A673 (cell line): Measurements from ENCODE around the gene MTTP. TPM values are rescaled to one million over a fixed set of nuclear protein-coding genes. Genes with fewer than 3 reads are reported as not detected.
A peak's percentile ranks its signal among the peaks of the same experiment; 100 is the strongest.

Experiments
- BruUV-seq: library from RNA; stranded (reverse); fragments of 400-500 nt; replicated peaks from 2 replicates; lab custom pipeline; 2021; lab: Mats Ljungman, UMichigan
- CTCF ChIA-PET: fragments of 300-600 bp; sonication (Branson Sonifier 250); formaldehyde crosslinking; loops from one replicate; lab custom pipeline; 2022; ENCODE audit warnings: antibody characterized with exemption; lab: Charles Lee
- POLR2A ChIA-PET: fragments of 300-600 bp; sonication (Branson Sonifier 250); formaldehyde crosslinking; loops from one replicate; lab custom pipeline; 2022; ENCODE audit warnings: antibody characterized with exemption; ENCODE audit not compliant: low non-redundant PET; lab: Charles Lee
- DNase-seq: peaks from one replicate; pipeline ENCODE4 v3.0.0-alpha.2; 2015; ENCODE audit warnings: low spot score
- H3K27ac ChIP-seq: fragments of 200-600 bp; sonication (generic); 2 replicates; pipeline ENCODE4 v1.5.1; 2016; ENCODE audit warnings: mixed run types, low read depth, mild to moderate bottlenecking, mixed read lengths, antibody characterized with exemption, low read length; ENCODE audit not compliant: poor library complexity, severe bottlenecking
- H3K27me3 ChIP-seq: fragments of 200-600 bp; sonication (generic); replicated peaks from 2 replicates; pipeline ENCODE4 v1.6.1; 2017; ENCODE audit warnings: mixed run types, low read depth, mild to moderate bottlenecking, mixed read lengths, antibody characterized with exemption, low read length; ENCODE audit not compliant: insufficient read depth, poor library complexity
- H3K36me3 ChIP-seq: fragments of 200-600 bp; sonication (generic); 2 replicates; pipeline ENCODE4 v1.6.1; 2016; ENCODE audit warnings: mixed run types, mild to moderate bottlenecking, mixed read lengths, antibody characterized with exemption, low read length; ENCODE audit not compliant: insufficient read depth, poor library complexity, severe bottlenecking
- H3K4me1 ChIP-seq: fragments of 200-600 bp; sonication (generic); 2 replicates; pipeline ENCODE4 v1.6.1; 2017; ENCODE audit warnings: mixed run types, mild to moderate bottlenecking, mixed read lengths, antibody characterized with exemption, low read length; ENCODE audit not compliant: insufficient read depth, poor library complexity, severe bottlenecking
- H3K4me3 ChIP-seq: fragments of 200-600 bp; sonication (generic); 2 replicates; pipeline ENCODE4 v1.5.1; 2016; ENCODE audit warnings: low read depth, mixed run types, mild to moderate bottlenecking, mixed read lengths, low read length; ENCODE audit not compliant: poor library complexity, severe bottlenecking
- H3K9me3 ChIP-seq: fragments of 200-600 bp; sonication (generic); 2 replicates; pipeline ENCODE4 v1.6.1; 2016; ENCODE audit warnings: mixed run types, low read depth, mild to moderate bottlenecking, mixed read lengths, antibody characterized with exemption, low read length; ENCODE audit not compliant: poor library complexity, severe bottlenecking
- EZH2 ChIP-seq: fragments of 200-600 bp; sonication (generic); IDR thresholded peaks from 2 replicates; pipeline ENCODE4 v1.6.1; 2017; ENCODE audit warnings: borderline replicate concordance, low read depth, mild to moderate bottlenecking, mixed read lengths, antibody characterized with exemption, low read length; ENCODE audit not compliant: poor library complexity, severe bottlenecking
- intact Hi-C: fragments of 100-400 bp; cut with micrococcal nuclease; formaldehyde crosslinking; loops from one replicate; pipeline ENCODE4 v1.10.0; 2022; ENCODE audit not compliant: unreplicated experiment
- total RNA-seq: library from RNA; stranded (reverse); gene quantifications from 2 replicates; pipeline ENCODE4 v1.2.3, GENCODE V29; 2021
- TF ChIP-seq, protein P1 (sequence below): fragments of 300-800, 200-600 bp; sonication (generic); conservative IDR thresholded peaks from 2 replicates; pipeline ENCODE4 v1.5.1; 2017; ENCODE audit warnings: low read depth, mild to moderate bottlenecking, antibody characterized with exemption, low read length, moderate library complexity, mixed read lengths

Gene MTTP
- total RNA-seq, 1 experiment from 2014 or later, result not detected

DNA sequence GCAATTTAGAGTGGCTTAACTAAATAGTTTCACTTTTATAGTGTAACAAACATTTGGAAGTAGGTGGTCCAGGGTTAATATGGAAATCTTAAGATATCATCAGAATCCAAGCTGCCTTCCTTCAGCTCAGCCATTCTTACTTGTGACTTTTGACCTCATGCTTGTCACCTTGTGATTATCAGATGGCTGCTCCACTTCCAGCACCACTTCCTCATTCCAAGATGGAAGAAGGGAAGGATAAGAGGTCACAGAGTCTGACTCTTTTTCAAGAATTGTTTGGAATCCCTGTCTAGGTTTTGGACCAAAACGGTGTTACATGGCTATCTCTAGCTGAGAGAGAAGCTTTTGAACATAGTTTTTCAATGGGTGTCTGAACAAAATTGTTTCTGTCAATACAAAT is 39.9 kb downstream of the MTTP start:
- no peaks in the 10 kb centered on the region for H3K36me3 ChIP-seq
- no peak overlapping the region for H3K4me3 ChIP-seq
- no peak overlapping the region for H3K27ac ChIP-seq
- TF ChIP-seq, protein P1, sequence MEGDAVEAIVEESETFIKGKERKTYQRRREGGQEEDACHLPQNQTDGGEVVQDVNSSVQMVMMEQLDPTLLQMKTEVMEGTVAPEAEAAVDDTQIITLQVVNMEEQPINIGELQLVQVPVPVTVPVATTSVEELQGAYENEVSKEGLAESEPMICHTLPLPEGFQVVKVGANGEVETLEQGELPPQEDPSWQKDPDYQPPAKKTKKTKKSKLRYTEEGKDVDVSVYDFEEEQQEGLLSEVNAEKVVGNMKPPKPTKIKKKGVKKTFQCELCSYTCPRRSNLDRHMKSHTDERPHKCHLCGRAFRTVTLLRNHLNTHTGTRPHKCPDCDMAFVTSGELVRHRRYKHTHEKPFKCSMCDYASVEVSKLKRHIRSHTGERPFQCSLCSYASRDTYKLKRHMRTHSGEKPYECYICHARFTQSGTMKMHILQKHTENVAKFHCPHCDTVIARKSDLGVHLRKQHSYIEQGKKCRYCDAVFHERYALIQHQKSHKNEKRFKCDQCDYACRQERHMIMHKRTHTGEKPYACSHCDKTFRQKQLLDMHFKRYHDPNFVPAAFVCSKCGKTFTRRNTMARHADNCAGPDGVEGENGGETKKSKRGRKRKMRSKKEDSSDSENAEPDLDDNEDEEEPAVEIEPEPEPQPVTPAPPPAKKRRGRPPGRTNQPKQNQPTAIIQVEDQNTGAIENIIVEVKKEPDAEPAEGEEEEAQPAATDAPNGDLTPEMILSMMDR, result no peak
- TF ChIP-seq EZH2, result no peak
- DNase-seq, result no peak
- POLR2A ChIA-PET, result no interaction called here
- peaks cover 61% of the 10 kb centered on the region for H3K27me3 ChIP-seq
- no TSS peak for BruUV-seq
- H3K9me3 ChIP-seq, result no peaks in the 10 kb centered on the region
- no peaks in the 10 kb centered on the region for H3K4me1 ChIP-seq
- CTCF ChIA-PET, result no interaction called here
- intact Hi-C loops, result no loop called here

DNA sequence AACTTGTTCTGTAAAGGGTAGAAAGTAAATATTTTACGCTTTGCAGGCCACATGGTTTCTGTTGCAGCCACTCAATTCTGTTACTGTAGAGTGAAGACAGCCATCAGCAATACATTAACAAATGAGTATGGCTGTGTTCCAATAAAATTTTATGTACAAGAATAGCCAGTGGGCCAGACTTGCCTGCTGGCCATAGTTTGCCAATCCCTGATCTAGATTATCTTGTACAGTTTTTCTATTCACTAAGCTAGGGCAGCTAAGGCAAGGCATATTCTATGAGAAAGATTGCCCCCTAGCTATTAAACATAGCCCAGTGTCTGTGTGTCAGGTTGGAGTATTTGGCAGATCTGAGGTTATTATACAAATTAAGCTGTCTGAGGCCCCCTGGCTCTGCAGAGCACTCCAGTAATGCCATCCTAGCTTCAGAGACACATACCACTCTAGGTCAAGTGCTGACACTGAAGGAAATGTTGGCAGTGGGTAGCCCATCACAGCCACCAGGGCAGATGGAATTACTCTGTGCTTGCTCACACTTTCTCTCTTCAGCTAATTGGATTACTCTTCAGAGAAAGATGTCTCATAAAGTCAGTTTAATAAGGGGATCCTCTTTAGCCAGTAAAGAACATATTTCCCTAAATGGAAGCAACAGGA is 40.7 kb downstream of the MTTP start:
- CTCF ChIA-PET, result interaction anchor here (0.7 kb wide), 1 partner anchor 33 kb away, joined by 4 read pairs; no protein-coding TSS in a partner anchor
- no peak for TF ChIP-seq EZH2
- TF ChIP-seq, protein P1, result peak; percentile 27; the same call in 1 of the 2 replicates
- no TSS peak for BruUV-seq

DNA sequence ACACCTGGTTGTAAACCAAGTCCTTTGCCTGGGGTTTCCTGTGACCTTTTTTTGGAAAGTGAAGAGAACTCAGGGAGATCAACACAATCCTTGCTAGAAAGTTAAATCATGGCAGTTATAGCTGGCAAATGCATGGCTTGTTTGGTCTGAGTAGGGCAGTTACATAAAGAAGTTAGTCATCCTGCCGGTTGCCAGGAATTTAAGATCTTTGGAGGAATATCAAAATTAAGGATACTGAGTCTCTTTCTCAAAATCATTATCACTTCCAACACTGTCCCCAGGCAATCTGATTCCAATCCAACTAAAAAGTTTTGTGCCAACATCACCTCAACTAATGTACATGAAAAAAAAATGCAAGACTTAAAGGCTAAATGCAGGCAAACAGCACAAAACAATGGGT is 42.8 kb downstream of the MTTP start:
- intact Hi-C loops, result no loop called here
- DNase-seq, result no peak
- BruUV-seq, result no TSS peak
- no peak overlapping the region for H3K27ac ChIP-seq
- ChIA-PET POLR2A (no interaction called here), CTCF (no interaction called here)
- H3K4me3 ChIP-seq, result no peak overlapping the region
- no peaks in the 10 kb centered on the region for H3K9me3 ChIP-seq
- TF ChIP-seq EZH2, result no peak
- H3K4me1 ChIP-seq, result no peaks in the 10 kb centered on the region
- H3K27me3 ChIP-seq, result peaks cover 41% of the 10 kb centered on the region
- H3K36me3 ChIP-seq, result no peaks in the 10 kb centered on the region

More for the DNA sequence above, 40.7 kb downstream of the MTTP start:
- H3K4me3 ChIP-seq, result no peak overlapping the region
- H3K27me3 ChIP-seq, result peaks cover 61% of the 10 kb centered on the region
- no peak overlapping the region for H3K27ac ChIP-seq
- no peaks in the 10 kb centered on the region for H3K9me3 ChIP-seq
- H3K4me1 ChIP-seq, result no peaks in the 10 kb centered on the region
- DNase-seq, result peak; percentile 56
- intact Hi-C loops, result no loop called here
- H3K36me3 ChIP-seq, result no peaks in the 10 kb centered on the region
- POLR2A ChIA-PET, result no interaction called here
